ENCODE data around the gene ARG2. TPM values are rescaled to one million over a fixed set of nuclear protein-coding genes. Genes with fewer than 3 reads are reported as not detected.

ARG2 gene
- polyA plus RNA-seq, 1 donor from 2014 or later, result 204 TPM

DNA sequence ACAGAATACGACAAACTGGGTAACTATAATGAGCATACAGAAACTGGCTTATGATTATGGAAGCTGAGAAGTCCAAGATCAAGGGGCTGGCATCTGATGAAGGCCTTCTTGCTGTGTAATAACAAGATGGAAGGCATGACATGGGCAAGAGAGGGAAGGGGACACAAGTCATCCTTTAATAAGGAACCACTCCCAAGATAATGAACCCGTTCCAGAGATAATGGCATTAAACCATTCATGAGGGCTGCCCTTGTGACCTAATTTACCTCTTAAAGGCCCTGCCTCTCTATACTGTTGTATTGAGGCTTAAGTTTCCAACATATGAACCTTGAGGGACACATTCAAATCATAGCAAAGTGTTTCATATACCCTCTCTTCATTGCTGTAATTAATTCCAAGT lies 59.3 kb downstream of the ARG2 start:
- Histone ChIP-seq H3K4me3 (ENCODE audit: low read length) (no peak overlapping the region), H3K9me3 (ENCODE audit: low read length) (no peaks in the 10 kb centered on the region), H3K36me3 (ENCODE audit: insufficient read depth, low read length) (peaks cover 14% of the 10 kb centered on the region), H3K9ac (ENCODE audit: low read length) (no peak overlapping the region), H2AFZ (ENCODE audit: low read depth, low read length) (no peak overlapping the region), H3K9me2 (ENCODE audit: insufficient read depth, low read length) (no peaks in the 10 kb centered on the region), H4K20me1 (ENCODE audit: insufficient read depth) (no peaks in the 10 kb centered on the region), H3K27ac (ENCODE audit: low read length) (no peak overlapping the region), H3K4me2 (ENCODE audit: low read length) (no peak overlapping the region), H3K27me3 (ENCODE audit: insufficient read depth, low read depth, low read length) (no peaks in the 10 kb centered on the region), H3F3A (ENCODE audit: insufficient read depth, low read length, poor library complexity, severe bottlenecking) (no peaks in the 10 kb centered on the region), H3K79me2 (replicated peaks; ENCODE audit: insufficient read depth, low read length) (peaks cover 12% of the 10 kb centered on the region)
- TF ChIP-seq RAD21 (conservative IDR thresholded peaks at IDR 0.05) (no peak), EZH2 (IDR thresholded peaks at IDR 0.05; ENCODE audit: borderline replicate concordance, insufficient read depth, low read length, poor library complexity, severe bottlenecking) (no peak), SMC3 (conservative IDR thresholded peaks at IDR 0.05; ENCODE audit: poor library complexity) (no peak), POLR2AphosphoS5 (IDR thresholded peaks at IDR 0.05) (no peak), TAF1 (IDR thresholded peaks at IDR 0.05; ENCODE audit: low read depth) (no peak), MXI1 (conservative IDR thresholded peaks at IDR 0.05; ENCODE audit: poor library complexity, severe bottlenecking) (no peak), EP300 (conservative IDR thresholded peaks at IDR 0.05; ENCODE audit: poor library complexity, severe bottlenecking) (no peak)
- TF ChIP-seq, protein P1, sequence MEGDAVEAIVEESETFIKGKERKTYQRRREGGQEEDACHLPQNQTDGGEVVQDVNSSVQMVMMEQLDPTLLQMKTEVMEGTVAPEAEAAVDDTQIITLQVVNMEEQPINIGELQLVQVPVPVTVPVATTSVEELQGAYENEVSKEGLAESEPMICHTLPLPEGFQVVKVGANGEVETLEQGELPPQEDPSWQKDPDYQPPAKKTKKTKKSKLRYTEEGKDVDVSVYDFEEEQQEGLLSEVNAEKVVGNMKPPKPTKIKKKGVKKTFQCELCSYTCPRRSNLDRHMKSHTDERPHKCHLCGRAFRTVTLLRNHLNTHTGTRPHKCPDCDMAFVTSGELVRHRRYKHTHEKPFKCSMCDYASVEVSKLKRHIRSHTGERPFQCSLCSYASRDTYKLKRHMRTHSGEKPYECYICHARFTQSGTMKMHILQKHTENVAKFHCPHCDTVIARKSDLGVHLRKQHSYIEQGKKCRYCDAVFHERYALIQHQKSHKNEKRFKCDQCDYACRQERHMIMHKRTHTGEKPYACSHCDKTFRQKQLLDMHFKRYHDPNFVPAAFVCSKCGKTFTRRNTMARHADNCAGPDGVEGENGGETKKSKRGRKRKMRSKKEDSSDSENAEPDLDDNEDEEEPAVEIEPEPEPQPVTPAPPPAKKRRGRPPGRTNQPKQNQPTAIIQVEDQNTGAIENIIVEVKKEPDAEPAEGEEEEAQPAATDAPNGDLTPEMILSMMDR (IDR thresholded peaks at IDR 0.05; ENCODE audit: poor library complexity, severe bottlenecking), result no peak
- TF ChIP-seq, protein P2, sequence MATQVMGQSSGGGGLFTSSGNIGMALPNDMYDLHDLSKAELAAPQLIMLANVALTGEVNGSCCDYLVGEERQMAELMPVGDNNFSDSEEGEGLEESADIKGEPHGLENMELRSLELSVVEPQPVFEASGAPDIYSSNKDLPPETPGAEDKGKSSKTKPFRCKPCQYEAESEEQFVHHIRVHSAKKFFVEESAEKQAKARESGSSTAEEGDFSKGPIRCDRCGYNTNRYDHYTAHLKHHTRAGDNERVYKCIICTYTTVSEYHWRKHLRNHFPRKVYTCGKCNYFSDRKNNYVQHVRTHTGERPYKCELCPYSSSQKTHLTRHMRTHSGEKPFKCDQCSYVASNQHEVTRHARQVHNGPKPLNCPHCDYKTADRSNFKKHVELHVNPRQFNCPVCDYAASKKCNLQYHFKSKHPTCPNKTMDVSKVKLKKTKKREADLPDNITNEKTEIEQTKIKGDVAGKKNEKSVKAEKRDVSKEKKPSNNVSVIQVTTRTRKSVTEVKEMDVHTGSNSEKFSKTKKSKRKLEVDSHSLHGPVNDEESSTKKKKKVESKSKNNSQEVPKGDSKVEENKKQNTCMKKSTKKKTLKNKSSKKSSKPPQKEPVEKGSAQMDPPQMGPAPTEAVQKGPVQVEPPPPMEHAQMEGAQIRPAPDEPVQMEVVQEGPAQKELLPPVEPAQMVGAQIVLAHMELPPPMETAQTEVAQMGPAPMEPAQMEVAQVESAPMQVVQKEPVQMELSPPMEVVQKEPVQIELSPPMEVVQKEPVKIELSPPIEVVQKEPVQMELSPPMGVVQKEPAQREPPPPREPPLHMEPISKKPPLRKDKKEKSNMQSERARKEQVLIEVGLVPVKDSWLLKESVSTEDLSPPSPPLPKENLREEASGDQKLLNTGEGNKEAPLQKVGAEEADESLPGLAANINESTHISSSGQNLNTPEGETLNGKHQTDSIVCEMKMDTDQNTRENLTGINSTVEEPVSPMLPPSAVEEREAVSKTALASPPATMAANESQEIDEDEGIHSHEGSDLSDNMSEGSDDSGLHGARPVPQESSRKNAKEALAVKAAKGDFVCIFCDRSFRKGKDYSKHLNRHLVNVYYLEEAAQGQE (IDR thresholded peaks at IDR 0.05; ENCODE audit: borderline replicate concordance), result no peak

DNA sequence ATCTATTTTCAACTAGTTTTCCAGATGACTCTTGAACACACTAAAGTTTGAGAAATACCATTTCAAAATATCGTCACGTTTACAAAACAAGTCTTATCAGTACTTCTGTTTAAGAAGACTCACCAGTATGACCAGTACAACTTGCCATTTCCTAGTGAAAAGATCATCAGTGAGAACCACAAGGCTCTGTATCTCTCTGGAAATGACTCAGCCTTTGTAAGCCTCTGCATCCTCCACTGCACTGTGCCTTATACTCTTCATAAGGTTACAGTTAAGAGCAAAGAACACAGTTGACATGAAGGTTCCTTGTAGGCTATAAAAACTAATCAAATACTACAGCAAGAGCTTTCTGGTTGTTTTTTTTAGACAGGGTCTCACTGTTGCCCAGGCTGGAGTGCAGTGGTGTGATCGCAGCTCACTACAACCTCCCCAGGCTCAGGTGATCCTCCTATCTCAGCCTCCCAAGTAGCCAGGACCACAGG lies 60.4 kb downstream of the ARG2 start:
- H3K9me3 ChIP-seq (ENCODE audit: low read length), result no peaks in the 10 kb centered on the region
- peaks cover 14% of the 10 kb centered on the region for H3K36me3 ChIP-seq (ENCODE audit: insufficient read depth, low read length)
- H3K27me3 ChIP-seq (ENCODE audit: insufficient read depth, low read depth, low read length), result no peaks in the 10 kb centered on the region
- H3K9ac ChIP-seq (ENCODE audit: low read length), result no peak overlapping the region
- no peaks in the 10 kb centered on the region for H3K9me2 ChIP-seq (ENCODE audit: insufficient read depth, low read length)
- no peaks in the 10 kb centered on the region for H4K20me1 ChIP-seq (ENCODE audit: insufficient read depth)
- H3K79me2 ChIP-seq (replicated peaks; ENCODE audit: insufficient read depth, low read length), result peaks cover 12% of the 10 kb centered on the region
- H3K4me3 ChIP-seq (ENCODE audit: low read length), result no peak overlapping the region
- no peak overlapping the region for H2AFZ ChIP-seq (ENCODE audit: low read depth, low read length)
- H3K27ac ChIP-seq (ENCODE audit: low read length), result no peak overlapping the region
- no peak overlapping the region for H3K4me2 ChIP-seq (ENCODE audit: low read length)
- TF ChIP-seq, protein P2 (IDR thresholded peaks at IDR 0.05; ENCODE audit: borderline replicate concordance), result no peak
- TF ChIP-seq RAD21 (conservative IDR thresholded peaks at IDR 0.05) (no peak), EP300 (conservative IDR thresholded peaks at IDR 0.05; ENCODE audit: poor library complexity, severe bottlenecking) (no peak), EZH2 (IDR thresholded peaks at IDR 0.05; ENCODE audit: borderline replicate concordance, insufficient read depth, low read length, poor library complexity, severe bottlenecking) (no peak), SMC3 (conservative IDR thresholded peaks at IDR 0.05; ENCODE audit: poor library complexity) (no peak), TAF1 (IDR thresholded peaks at IDR 0.05; ENCODE audit: low read depth) (no peak)
- TF ChIP-seq, protein P1 (IDR thresholded peaks at IDR 0.05; ENCODE audit: poor library complexity, severe bottlenecking), result no peak
- H3F3A ChIP-seq (ENCODE audit: insufficient read depth, low read length, poor library complexity, severe bottlenecking), result no peaks in the 10 kb centered on the region

Measured in neural cell (in vitro differentiated cells).